ENCODE measurements around the gene XPO5. TPM values are rescaled to one million over a fixed set of nuclear protein-coding genes. Genes with fewer than 3 reads are reported as not detected.

The XPO5 gene
- total RNA-seq, 1 experiment from 2014 or later, result 114 TPM

- H3K23me2 ChIP-seq (ENCODE audit: insufficient read length, low read depth, low read length, poor library complexity, severe bottlenecking), result no peaks in the 10 kb centered on the region
- peaks cover 2 to 5% of the 10 kb centered on the region in 2 experiments; a peak in 4 of 5 replicates for H3K9me3 Mint-ChIP-seq
- no peaks in the 10 kb centered on the region for H4K20me1 ChIP-seq (ENCODE audit: control insufficient read depth, insufficient read depth, insufficient read length)
- no peak overlapping the region for H4K91ac ChIP-seq (ENCODE audit: insufficient read length, low read depth, low read length)
- H3K27ac Mint-ChIP-seq, result peak overlapping the region in 1 of 3 experiments; percentile 36; a peak in 1 of 7 replicates
- no peaks in the 10 kb centered on the region for H3K4me1 ChIP-seq (ENCODE audit: insufficient read depth, low read length)
- no peaks in the 10 kb centered on the region for H3K79me1 ChIP-seq (ENCODE audit: insufficient read depth, low read depth, low read length, poor library complexity, severe bottlenecking)
- no peak overlapping the region for H3K4ac ChIP-seq (ENCODE audit: low read depth, low read length)
- H3K23ac ChIP-seq (ENCODE audit: insufficient read length, low read depth, low read length), result no peak overlapping the region
- no peak overlapping the region for H3K56ac ChIP-seq (ENCODE audit: insufficient read length, low read depth, low read length)
- no peak overlapping the region for H2BK120ac ChIP-seq (ENCODE audit: low read depth, low read length, poor library complexity, severe bottlenecking)
- H3K27ac ChIP-seq (ENCODE audit: insufficient read length, low read depth, low read length), result no peak overlapping the region
- H2BK20ac ChIP-seq (ENCODE audit: low read depth, low read length, poor library complexity, severe bottlenecking), result no peak overlapping the region
- no peak overlapping the region for H2BK15ac ChIP-seq (ENCODE audit: low read depth, low read length)
- H3K4me3 Mint-ChIP-seq, result no peak overlapping the region
- H2BK12ac ChIP-seq (ENCODE audit: insufficient read length, low read depth, low read length), result no peak overlapping the region
- H3K4me1 Mint-ChIP-seq, result no peaks in the 10 kb centered on the region
- H2AK5ac ChIP-seq (ENCODE audit: insufficient read length, low read length), result no peak overlapping the region
- no peak for DNase-seq
- no peaks in the 10 kb centered on the region for H3K27me3 ChIP-seq (ENCODE audit: insufficient read depth, low read length)
- no peak overlapping the region for H4K5ac ChIP-seq (ENCODE audit: insufficient read length, low read depth, low read length)
- no peaks in the 10 kb centered on the region for H3K9me3 ChIP-seq (ENCODE audit: control insufficient read depth, low read depth, low read length)
- H4K8ac ChIP-seq (replicated peaks; ENCODE audit: insufficient read length, low read depth, low read length), result no peak overlapping the region
- no peaks in the 10 kb centered on the region for H3K79me2 ChIP-seq (ENCODE audit: insufficient read depth, low read length)
- no peak overlapping the region for H2BK5ac ChIP-seq (ENCODE audit: insufficient read length, low read length)
- H3K36me3 Mint-ChIP-seq (ENCODE audit: insufficient read depth in 1 of 3, low read depth in 3 of 3), result peaks cover 3 to 71% (median 55%) of the 10 kb centered on the region in 3 experiments; a peak in 6 of 7 replicates
- WGBS (ENCODE audit: extremely low coverage, insufficient read length, low lambda C conversion rate), result no CpG with 5 or more reads among the region's 7 CpGs
- H3K27me3 Mint-ChIP-seq (ENCODE audit: low read depth), result no peaks in the 10 kb centered on the region
- H3K18ac ChIP-seq (ENCODE audit: insufficient read length, low read depth, low read length), result no peak overlapping the region
- H2AFZ ChIP-seq (ENCODE audit: low read length), result no peak overlapping the region
- no peak for TF ChIP-seq CTCF (conservative IDR thresholded peaks at IDR 0.05)
- no peak overlapping the region for H3T11ph ChIP-seq (ENCODE audit: low read length)
- no peak overlapping the region for H3K14ac ChIP-seq (ENCODE audit: insufficient read depth, low read length)
- H3K4me2 ChIP-seq (ENCODE audit: insufficient read depth, insufficient read length, low read length), result no peak overlapping the region
- H3K9ac ChIP-seq (ENCODE audit: extremely low read depth, insufficient read length, low read length), result no peak overlapping the region
These were observed 9.2 kb upstream of the XPO5 start for GRCh38 chr6:43584892-43585570.
